GM18867 (cell line): ENCODE data around the gene HUWE1.
A peak's percentile ranks its signal among the peaks of the same experiment; 100 is the strongest.

Source experiments
- ATAC-seq: cut with Tn5 transposase; IDR thresholded peaks from one replicate; pipeline ENCODE4 v1.9.1; 2021; ENCODE audit warnings: mild to moderate bottlenecking, moderate library complexity; ENCODE audit not compliant: unreplicated experiment

HUWE1 gene

GRCh38 chrX:53694642-53695041, 8.1 kb upstream of the HUWE1 start:
- no peak for ATAC-seq

- ATAC-seq = no peak
Measured at GRCh38 chrX:53688300-53688699, 1.8 kb upstream of the HUWE1 start.

DNA sequence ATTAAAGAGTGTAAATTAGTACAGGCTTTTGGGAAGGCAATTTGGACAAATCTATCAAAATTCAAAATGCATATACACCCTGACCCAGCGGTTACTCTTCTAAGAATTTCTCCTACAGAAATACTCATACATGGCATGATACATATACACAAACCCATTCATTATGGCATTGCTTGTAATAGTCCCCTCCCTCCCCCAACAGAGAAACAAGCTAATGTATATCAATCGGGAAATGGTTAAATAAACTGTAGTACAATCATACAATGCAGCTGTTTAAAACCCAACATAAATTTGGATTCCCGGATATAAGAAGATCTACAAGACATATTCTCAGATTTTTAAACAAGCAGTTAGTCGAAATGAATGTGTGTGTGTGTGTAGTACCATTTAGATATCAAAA, 808 bp downstream of the HUWE1 start:
- ATAC-seq = no peak

DNA sequence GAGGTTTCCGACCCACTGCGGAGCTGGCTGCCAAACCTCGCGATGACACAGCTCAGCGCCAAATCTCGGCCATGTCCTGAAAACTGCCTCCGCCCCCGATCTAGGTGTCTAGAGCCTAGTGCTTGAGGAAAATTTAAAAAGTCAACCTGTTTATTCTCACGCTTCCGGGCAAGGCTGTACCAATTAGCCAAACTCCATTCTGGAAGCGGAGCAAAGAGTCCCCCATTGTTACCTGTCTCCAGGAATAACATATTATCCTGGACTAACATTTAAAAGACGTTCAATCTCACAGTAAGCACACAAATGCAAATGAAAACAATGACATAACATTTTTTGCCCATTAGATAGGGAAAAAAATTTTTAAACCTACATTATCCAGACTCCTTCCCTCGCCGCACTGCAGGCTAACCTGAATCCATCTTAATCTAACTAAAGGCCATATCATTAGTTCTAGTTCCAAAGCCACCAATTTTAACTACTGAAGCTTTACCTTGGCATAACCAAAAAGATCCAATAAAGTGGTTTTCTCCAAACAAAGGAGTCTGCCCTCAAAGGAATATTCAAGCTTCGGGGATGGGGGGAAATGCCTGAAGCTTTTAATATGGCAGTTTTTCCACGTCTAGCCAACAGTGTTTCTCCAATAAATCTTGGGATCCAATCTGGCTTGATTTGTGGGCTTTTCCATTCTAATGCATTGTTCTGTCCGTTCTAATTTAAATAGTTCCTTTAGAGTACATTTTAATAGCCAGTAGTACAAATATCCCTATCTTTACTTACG, 1.9 kb downstream of the HUWE1 start:
- peak; percentile 63 for ATAC-seq

GRCh38 chrX:53683556-53684414, 2.7 kb downstream of the HUWE1 start:
- peak; percentile 62 for ATAC-seq

DNA sequence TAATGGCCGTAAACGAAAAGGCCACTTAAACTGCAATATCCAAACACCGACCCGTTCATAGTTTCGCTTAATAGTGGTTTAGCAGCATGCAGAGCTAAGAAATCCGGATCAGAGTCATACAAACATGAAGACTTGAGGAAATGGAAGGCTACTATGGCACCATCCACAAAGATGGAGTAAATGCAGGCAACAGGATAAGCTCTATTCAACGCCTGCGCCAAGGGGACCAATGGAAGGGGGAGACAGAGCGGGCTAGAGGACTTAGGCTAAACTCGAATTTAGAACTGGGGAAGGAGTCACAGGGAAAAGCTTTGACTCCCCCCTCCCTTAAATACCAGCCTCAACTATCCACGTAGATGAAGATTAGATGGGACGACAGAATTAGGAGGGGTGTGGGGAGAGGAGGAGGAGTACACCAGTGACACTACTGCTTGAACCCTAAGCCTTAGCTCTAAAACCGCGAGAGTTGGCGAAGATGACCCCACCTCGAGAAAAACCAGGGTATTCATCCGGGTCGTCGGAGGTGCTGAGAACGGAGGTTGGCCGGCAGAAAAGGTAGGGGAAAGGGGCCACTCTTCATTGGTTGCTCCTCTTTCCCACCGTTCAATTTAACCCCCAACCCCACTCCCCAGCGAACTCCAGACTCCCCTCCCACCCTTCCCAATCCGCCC, 3.5 kb downstream of the HUWE1 start:
- ATAC-seq = no peak

DNA sequence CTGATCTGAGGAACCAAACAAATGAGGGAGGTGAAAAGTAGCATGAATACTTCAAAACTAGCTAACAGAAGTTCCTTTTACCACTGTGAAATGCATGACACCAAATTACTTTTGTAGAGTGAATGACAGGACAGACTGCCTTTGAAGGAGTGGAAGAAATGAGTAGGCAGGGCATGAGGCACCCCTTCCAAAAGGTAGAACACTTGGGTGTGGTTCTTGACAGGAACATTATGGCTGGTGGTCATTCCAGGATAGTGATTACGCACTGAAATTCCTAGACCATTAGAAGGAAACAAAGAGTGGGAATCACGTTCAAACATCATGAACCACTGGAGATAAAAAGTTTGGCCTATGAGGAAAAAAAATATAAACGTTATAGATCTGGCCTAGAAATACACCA, 4.9 kb downstream of the HUWE1 start:
- no peak for ATAC-seq

DNA sequence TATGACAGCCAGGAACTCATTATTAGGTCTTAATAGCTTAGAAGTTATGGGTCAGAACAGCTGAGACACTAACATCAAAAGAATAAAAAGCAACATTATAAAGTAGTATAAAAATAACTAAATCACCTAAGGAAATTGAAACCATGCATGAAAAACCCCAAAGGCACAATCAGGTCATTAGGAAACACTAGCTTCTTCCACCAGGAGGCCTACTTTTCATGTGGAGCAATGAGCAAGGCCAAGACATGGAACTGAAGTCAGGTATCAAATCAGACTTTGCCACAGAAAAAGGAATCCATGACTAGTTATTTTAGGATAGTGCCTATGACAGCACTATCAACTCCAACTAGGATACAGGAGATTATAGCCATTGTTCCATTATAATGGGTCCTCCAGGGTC, 7.9 kb downstream of the HUWE1 start:
- no peak for ATAC-seq

DNA sequence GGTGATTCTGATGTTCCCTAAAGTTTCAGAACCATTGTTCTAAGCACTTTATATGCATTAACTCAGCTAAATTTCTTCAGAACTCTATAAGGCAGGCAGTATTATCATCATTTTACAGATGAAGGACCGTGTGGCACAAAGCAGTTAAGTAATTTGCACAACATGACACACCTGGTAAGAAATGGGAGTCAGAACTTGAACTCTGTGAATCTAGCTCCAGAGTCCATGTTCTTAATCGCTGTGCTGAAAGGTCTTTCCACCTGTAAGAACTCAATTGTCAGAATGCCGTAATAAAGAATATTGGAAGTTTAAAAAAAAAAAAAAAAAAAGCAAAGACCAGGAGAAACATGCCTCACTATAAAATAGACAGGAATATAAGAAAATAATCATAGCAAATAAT, 9.2 kb downstream of the HUWE1 start:
- no peak for ATAC-seq

DNA sequence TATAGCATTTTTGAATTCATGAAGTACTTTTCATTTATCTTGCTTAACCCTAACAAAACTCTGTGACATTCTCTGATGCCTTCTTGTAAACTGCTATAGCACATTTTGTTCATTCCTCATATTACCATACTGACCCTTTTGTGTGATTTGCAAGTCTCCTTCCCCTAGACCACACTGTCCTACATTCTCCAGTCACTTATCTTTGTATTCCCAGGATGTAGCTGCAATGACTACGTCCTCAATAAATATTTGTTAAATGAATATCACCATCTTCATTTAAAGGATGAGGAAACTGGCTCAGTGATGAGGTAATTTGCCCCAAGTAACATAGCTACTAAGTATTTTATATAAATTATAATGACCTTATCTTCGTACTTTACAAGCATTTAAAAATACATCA, 11.9 kb downstream of the HUWE1 start:
- ATAC-seq = no peak

DNA sequence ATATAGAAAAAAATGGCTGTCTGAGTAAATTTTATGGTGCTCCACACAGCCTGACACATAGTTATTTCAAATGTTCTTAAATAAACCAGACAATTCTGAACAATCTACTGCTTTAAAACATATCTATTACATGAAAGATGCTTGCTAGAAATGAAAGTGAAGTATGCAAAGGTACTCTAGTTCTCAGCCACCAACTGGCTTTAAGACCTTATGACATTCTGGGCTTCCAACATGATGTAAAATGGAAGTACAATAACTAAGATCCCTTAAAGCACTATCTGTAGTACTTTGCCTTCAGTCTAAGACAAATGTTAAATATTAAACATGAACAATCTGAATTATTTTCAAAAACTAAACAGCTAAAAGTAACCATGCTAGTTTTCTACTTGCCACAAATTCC, 17.3 kb downstream of the HUWE1 start:
- no peak for ATAC-seq

DNA sequence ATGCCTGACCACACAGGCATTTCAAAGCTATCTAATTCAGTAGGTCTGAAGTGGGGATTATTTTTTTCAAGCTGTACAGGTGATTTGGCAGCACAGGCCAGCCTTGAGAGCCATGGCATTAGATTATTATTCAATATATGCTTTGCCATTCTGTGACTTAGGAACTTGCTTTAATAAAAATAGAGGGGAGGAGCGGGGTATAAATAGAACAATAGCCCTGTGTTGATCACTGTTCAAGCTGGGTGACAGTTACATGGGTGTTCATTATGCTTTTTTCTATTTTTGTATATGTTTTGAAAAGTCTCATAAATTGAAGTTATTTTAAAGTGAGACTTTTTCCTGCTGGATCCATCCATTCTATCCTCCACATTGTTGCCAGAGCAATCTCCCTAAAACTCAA, 20.3 kb downstream of the HUWE1 start:
- ATAC-seq = no peak

- no peak for ATAC-seq
Measured at GRCh38 chrX:53660004-53660403, 26.5 kb downstream of the HUWE1 start.

DNA sequence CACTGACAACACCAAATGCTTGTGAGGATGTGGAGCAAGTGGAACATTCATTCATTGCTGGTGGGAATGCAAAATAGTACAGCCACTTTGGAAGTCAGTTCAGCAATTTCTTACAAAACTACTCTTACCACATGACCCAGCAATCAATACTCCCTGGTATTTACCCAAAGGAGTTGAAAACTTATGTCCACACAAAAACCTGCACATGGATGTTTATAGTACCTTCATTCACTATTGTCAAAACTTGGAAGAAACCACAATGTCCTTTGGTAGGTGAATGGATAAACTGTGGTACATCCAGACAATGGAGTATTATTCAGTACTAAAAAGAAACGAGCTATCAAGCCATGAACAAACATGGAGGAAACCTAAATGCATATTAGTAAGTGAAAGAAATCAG, 27.5 kb downstream of the HUWE1 start:
- no peak for ATAC-seq

- no peak for ATAC-seq
Measured at GRCh38 chrX:53656845-53657244, 29.7 kb downstream of the HUWE1 start.

GRCh38 chrX:53654376-53654775, 32.1 kb downstream of the HUWE1 start:
- ATAC-seq = no peak

GRCh38 chrX:53644751-53645150, 41.8 kb downstream of the HUWE1 start:
- no peak for ATAC-seq

GRCh38 chrX:53642337-53642736, 44.2 kb downstream of the HUWE1 start:
- no peak for ATAC-seq

- ATAC-seq = no peak
Measured at GRCh38 chrX:53639257-53639656, 47.3 kb downstream of the HUWE1 start.

DNA sequence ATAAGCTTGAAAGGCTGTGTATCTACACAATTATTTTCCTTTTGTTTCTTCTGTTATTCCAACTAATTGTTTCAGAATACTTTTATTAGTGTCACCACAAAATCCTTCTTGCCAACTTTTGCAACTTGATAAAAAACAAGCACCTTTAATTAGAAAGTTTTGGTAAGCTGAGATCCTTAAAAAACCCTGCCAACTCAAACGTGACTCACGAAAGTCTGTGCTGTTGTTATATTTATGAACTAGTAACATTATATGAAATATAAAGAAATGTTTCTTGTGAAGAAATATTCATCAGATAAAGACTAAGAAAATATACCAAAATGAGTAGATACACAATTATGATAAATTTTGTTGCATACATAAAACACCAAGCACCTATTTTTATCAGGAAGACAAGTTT, 49.0 kb downstream of the HUWE1 start:
- no peak for ATAC-seq

- no peak for ATAC-seq
Measured at GRCh38 chrX:53631156-53631555, 55.4 kb downstream of the HUWE1 start.

GRCh38 chrX:53630261-53630660, 56.3 kb downstream of the HUWE1 start:
- no peak for ATAC-seq
